Measurements from ENCODE around the gene ALKBH6.

DNA sequence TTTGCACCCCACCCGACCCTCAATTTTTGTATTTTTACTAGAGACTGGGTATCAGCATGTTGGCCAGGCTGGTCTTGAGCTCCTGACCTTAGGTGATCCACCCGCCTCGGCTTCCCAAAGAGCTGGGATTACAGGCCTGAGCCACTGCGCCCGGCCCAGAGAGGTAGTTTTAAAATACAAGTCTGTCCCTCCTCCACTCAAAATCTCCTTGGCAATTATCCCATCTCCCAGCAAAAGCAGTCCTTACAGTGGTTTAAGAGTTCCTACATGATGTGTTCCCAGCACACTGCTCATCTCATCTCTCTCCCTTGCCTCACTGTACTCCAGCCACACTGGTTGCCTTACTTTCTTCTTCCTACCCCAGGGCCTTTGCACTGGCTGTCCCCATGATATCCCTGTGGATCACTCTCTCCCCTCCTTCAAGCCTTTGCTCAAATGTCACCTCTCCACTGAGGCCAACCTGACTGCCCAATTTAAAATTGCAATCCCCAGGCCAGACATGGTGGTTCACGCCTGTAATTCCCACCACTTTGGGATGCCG is 53.5 kb downstream of the ALKBH6 start:
- TF ChIP-seq, protein P1, sequence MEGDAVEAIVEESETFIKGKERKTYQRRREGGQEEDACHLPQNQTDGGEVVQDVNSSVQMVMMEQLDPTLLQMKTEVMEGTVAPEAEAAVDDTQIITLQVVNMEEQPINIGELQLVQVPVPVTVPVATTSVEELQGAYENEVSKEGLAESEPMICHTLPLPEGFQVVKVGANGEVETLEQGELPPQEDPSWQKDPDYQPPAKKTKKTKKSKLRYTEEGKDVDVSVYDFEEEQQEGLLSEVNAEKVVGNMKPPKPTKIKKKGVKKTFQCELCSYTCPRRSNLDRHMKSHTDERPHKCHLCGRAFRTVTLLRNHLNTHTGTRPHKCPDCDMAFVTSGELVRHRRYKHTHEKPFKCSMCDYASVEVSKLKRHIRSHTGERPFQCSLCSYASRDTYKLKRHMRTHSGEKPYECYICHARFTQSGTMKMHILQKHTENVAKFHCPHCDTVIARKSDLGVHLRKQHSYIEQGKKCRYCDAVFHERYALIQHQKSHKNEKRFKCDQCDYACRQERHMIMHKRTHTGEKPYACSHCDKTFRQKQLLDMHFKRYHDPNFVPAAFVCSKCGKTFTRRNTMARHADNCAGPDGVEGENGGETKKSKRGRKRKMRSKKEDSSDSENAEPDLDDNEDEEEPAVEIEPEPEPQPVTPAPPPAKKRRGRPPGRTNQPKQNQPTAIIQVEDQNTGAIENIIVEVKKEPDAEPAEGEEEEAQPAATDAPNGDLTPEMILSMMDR (IDR thresholded peaks at IDR 0.05) = no peak
- no peak for TF ChIP-seq POLR2A (IDR thresholded peaks at IDR 0.05)
